ACHN (cell line): ENCODE results near the gene SERPINA12.
"Not testable (repeated sequence)": the region's sequence is repeated elsewhere in the genome, so short reads cannot be mapped to it uniquely, and the experiment has no call there.

ENCODE experiments used
- DNase-seq: peaks from one replicate; pipeline ENCODE4 v3.0.0-alpha.2; 2015
- in situ Hi-C: cut with HindIII; loops from 2 replicates; pipeline ENCODE4 v1.10.0; 2017; ENCODE audit warnings: low sequenced_read_pairs, low pct_ligation_motif_present, low pct_unique_long_range_greater_than_20kb

Gene SERPINA12

DNA sequence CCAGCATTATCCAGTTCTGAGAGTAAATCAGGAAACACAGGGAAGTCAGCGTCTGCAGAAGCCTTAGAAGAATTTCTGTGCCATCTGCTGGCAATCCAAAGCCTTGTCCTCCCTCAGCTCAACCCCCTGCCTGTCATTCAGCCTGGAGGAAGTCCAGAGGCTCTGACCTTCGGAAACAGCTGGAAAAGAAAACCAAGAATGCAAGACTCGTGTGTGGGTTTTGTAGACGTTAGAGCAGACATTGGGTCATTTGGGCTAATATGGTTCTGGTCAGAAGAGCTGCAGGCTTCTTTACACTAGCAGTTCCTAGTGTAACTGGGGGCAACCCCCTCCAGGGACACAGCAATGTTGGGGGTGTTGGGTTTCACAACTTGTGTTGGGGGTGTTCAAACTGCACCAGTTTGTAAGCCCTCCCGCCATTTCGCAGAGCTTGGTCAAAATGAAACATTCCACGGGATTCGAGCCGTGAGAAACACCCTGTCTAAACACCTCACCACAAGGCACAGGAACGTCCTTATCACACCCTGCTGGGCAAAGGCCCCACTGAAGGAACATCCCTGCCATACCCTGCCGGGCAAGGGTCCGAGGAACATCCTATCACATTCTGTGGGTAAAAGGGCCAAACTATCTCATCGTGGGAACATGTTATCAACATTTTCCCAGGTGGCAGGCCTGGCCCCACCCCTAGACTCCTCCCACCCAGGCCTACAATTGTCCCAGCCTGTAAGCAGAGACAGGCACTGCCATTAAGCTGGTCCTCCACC is 30.9 kb upstream of the SERPINA12 start:
- in situ Hi-C loops, result no loop called here
- DNase-seq, result no peak

DNA sequence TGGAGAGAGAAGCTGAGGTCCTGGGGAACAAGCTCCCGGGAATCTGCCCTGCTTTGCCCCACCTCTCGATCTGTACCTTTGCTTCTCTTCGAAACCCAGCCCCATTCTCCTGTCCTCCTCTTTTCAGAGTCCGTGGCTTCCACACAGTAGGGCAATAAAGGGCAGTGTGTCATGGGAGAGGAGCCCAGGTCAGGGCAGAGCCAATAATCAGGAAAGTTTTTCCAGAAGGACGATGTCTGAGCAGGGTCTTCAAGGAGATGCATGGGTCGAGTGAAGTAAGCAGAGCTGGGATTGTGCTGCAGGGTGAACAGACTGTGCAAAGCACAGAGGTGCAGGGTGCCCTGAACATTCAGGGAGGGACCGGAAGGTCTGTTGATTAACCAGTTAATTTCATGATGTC is 29.9 kb upstream of the SERPINA12 start:
- in situ Hi-C loops, result no loop called here
- no peak for DNase-seq

DNA sequence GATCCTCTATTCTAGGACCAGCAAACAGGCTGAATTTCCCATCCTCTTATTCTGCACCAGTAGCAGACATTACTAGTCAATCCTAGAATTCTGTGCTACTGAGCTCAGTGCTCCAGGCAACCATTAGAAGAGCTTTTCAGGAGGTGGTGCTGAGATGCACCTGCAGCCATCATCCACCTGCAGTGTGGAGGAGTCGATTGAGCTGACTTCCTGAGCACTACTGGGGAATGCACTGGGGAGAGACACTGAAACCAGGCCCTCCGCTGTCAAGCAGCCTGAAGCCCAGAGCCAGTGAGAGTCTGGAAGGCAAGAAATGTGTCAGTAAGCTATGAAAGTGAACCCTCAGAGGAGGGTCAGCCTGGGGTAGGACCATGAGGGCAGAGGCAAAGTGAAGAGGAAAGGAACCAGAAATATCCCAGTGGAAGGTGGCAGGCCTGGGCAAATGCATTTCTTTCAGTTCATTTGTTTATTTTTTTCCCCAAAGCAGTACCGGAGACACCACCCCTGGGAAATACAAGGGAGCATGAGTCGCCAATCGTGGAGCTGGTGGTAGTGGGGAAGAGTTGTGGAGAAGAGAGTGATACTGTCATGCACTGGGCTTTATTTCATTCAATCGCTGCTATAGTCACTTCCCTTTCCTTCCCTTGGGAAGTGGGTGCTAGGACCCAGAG is 28.9 kb upstream of the SERPINA12 start:
- no peak for DNase-seq
- in situ Hi-C loops, result no loop called here

DNA sequence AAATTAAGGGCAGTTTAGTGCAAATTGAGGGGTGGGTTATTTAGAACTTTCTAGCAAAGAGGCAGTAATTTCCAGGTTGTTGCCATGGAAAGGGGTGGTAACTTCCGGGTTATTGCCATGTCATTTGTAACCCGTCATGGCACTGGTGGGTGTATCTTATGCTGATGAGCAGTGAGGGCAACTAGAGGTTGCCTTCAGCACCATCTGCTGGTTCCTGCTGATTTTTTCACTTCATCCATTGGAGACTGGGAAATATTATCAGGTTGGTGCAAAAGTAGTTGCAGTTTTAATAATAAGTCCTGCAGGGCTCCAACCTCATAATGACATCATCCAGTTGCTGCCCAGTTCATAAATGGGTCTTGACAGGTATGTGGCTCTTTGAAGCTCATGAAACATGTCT is 27.6 kb upstream of the SERPINA12 start:
- in situ Hi-C loops, result no loop called here
- DNase-seq, result peak; percentile 18

DNA sequence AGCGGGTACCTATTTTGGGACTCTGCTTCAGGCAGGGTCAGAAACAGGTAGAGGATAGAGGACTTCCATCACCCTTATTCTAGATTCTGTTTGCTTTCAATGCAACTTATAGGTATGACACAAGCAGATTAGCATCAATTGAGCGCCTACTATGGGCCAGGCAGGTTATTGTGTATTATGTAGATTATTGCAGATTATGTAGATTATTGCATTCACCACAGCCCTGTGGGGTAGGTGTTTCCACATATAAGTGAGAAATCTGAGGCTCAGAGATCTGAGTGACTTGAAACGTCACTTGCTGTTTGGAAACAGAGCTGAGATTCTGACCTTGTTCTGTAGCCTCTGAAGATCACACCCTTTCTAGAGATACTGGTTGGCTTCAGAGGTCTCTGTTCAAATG is 26.2 kb upstream of the SERPINA12 start:
- in situ Hi-C loops, result no loop called here
- DNase-seq, result no peak

DNA sequence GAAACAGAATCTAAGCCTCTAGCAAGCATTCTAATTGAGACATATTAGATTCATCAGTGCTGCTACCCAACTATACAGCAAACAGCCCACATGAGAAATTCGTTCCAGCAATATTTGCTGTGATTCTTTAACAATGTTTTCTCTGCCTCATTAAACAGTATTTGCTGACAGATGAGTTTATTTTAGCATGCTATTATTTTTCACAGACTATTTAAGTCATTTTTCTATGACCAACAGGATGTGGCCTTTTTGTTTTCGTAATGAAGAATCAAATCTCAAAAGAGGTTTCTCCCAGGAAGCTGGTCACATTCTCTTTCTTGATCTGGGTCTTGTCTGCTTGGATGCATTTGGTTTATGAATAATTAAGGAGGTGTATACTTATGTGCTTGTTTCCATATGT is 23.2 kb upstream of the SERPINA12 start:
- in situ Hi-C loops, result no loop called here
- DNase-seq, result no peak

DNA sequence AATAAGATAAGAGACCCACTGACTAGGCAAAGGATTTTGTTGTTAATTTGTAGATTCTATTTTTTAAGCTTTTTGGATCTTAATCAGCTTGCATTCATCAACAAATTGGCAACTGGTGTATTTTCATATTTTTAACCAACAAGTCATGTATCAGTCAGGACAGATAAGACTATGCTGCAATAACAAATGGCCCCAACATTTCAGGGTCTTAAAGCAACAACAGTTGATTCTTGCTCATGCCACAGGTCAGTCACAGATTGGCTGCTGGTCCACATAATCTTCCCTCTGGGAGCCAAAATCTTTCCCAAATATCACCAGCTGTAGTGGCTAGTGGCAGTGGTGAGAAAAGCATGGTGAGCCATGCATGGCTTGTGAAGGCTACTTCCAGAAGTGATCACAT is 21.9 kb upstream of the SERPINA12 start:
- in situ Hi-C loops, result no loop called here

DNA sequence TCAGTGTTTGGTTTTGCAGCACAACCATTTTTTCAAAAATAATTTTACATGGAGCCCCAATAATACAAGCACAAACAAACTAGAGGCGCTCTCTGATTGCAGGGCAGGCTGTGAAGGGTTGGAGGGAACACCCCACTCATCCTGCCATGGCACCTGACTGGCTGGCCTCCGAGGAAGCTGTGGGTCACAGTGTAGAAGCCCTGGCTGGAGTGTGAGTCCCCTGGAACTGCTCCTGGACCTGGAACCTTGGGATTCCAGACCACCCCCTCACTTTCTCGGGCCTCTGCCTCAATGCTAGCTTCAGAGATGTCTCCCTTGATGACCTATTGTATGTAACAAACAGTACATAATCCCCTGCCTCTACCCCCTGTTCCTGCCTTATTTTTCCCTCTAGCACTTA is 14.8 kb upstream of the SERPINA12 start:
- in situ Hi-C loops, result no loop called here
- no peak for DNase-seq

More for the DNA sequence above, 21.9 kb upstream of the SERPINA12 start:
- no peak for DNase-seq

DNA sequence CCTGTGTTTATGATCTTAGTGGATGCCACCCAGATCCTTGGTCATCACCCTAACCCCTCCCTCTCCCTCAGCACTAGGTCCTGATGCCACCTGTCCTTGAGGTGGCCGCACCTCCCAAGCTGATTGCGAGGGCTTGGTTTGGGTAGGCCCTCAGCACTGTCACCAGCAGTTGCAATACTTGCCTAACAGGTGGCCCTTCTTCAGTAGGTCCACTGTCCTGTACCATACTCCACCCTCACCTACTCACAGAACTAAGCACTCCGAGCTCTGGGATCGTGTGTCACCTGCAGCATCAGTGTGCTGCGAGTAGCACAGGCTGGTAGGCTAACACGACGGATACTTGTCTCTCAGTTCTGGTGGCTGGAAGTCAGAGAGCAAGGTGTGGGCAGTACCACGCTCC is 14.0 kb upstream of the SERPINA12 start:
- in situ Hi-C loops, result no loop called here
- DNase-seq, result no peak

DNA sequence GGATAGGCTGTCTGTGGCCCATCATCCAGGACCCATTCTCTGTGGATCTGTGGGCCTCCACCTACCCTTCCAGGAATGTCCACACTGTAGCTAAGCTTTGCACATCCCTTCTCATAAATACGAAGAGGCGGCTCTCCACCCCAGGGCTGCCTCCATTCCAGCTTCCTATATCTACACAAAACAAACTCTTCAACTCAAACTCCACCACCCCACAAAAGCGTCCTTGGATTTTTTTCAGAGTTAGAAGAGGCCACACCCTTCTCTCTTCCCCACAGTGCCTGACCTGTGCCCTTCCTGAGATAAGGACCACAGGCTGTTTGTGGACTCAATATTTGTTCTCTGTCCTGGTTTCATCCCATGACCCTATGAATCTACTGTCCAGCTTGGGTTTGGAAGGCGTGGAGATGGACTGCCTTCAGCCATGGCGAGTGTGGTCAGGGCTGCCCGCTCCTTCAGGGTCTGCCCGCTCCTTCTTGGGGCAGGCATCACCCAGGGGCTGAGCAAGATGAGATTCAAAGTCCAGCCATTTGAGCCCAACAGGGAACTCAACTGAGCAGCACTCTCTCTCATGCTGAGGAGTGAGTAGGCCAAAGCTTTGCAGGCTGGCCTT is 13.0 kb upstream of the SERPINA12 start:
- no peak for DNase-seq
- in situ Hi-C loops, result no loop called here

DNA sequence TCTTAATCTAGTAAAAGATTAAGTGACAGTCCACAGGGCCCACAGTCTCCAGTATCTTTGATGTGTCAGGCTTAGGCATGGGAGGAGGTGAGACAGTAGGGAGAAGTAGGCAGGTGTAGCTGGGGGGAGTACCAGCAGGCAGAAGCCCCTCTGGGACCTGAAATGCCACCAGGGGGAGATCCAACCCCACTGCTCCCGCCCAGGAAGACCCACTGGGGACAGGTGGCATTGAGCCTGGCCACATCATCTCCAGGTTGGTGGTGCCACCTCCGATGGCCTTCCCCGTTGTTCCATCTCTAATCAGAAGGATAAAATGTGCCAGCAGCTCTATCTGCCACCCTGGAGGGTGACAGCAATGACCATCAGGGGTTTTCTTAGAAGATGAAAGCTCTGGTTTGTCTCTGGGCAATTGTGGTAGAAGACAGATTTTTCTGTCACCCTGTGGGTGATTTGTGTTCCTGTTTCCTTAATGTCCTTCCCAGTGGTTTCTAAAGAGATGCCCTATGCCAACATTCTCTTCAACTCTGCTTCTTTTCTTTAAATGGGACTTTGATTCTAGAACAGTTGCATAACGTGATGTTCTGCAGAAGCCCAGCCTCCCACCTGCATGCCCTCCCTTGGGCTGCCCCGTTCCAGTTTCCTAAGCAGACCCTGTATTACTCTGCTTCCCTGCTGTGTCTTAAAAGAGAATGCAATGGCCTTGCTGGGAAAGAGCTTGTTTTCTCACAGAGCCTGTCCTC is 12.3 kb upstream of the SERPINA12 start:
- no peak for DNase-seq
- in situ Hi-C loops, result no loop called here

DNA sequence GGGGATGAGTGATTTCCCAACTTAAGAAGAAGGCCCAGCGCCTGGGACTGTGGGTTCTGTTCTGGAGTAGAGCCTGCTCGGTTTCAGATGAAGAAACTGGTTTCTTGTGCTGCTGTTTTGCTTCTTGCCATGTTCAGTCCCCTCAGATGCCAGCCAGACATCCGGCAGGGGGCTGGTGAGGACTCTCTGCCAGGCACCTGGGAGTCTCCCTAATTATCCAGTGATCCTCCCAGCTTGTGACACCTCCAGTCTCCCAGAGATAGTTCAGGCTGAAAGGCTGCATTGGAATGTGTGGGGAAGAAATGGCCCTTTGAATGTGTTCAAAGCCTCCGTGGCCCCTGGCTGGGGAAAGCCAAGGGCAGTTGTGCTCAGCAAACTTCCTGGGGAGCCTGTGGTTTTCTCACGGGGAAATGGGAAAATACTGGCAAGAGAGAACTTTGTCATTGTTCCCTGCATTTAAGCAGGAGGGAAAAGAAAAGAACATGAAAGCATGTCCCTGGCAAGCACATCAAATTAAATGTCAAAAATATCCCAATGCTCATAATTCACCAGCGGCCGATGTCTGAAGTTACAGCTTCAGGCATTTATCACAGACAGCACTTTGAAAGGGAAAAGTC is 8.5 kb upstream of the SERPINA12 start:
- DNase-seq, result no peak
- in situ Hi-C loops, result no loop called here

DNA sequence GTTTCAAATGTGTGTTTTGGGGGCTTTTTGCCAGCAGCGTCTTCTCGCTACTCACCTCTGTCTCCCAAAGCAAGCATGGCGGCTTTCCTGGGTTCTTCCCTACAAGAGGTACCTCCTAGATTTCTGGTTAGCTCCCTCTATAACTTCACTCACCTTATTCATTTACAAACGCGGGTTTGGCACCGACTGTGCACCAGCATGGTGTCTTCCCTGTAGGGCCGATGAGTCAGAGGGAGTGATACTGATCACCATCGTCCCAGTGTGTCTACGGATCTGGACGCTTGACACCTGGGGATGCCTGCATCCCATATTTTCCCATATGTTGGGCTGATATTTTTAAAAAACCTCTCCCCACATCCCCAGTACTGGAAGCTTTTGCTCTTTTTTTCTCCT is 8.0 kb upstream of the SERPINA12 start:
- in situ Hi-C loops, result no loop called here

DNA sequence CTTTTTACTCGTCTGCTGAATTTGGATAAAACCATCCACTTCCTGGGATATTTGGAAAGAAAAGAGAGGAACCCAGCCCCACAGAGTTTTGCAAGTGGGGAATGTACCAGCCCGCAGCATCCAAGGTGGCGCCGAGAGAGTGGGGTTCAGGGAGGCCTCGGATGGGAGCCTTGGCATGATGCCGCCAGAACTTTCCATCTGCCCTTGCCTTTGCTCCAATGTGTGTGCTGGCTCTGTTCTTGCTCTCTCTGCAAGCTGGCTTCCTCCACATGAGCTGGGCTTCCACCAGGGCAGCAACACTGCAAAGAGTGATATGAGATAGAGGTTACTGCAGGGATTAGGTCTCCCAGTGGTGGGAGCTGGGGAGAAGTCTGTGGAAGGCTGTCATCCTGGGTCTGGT is 6.6 kb upstream of the SERPINA12 start:
- no peak for DNase-seq
- in situ Hi-C loops, result no loop called here

More for the DNA sequence above, 8.0 kb upstream of the SERPINA12 start:
- DNase-seq, result no peak

DNA sequence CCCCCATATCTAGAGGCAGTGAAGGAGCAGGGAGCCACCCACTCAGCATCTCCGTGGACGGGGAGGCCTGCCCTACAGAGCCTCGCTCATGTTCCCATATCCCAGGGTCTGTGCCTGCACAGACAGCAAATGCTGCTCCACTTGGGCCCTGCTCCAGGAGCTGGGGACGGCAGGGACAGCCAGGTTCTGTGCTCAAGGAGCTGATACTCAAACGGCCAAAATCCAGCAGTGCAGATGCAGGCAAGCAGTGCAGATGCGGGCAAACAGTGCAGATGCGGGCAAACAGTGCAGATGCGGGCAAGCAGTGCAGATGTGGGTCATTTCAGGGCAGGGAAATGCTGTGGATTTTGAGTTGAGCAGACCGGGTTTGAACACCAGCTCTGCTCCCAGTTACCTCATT is 6.2 kb upstream of the SERPINA12 start:
- no peak for DNase-seq
- in situ Hi-C loops, result no loop called here

DNA sequence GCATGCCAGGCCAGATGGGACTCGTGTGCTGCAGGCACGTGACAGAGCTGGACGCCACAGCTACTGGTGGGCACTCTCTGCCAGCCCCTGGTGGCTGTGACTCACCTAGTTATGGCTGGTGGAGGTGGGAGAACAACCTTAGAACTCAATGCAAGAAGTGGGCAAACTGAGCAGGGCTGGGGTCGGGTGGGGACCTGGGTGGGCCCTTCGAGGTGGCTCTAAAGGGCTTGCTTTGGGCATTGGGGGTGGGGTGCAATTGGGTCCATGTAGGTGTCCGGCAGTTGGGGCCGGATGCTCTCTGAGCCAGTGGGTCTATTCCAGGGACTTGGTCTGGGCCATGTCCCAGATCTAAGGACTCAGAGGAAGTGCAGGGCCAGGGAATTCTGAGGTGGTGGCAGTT is 5.1 kb upstream of the SERPINA12 start:
- DNase-seq, result no peak
- in situ Hi-C loops, result no loop called here

DNA sequence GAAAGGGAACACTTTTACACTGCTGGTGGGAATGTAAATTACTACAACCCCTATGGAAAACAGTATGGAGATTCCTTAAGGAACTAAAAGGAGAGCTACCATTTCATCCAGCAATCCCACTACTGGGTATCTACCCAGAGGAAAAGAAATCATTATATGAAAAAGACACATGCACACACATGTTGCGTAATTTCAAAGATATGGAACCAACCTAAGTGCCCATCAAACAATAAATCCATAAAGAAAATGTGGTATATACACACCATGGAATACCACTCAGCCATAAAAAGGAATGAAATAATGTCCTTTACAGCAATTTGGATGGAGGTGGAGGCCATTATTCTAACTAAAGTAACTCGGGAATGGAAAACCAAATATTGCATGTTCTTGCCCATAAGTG is 1.2 kb upstream of the SERPINA12 start:
- DNase-seq, in situ Hi-C loops: not testable (repeated sequence)

DNA sequence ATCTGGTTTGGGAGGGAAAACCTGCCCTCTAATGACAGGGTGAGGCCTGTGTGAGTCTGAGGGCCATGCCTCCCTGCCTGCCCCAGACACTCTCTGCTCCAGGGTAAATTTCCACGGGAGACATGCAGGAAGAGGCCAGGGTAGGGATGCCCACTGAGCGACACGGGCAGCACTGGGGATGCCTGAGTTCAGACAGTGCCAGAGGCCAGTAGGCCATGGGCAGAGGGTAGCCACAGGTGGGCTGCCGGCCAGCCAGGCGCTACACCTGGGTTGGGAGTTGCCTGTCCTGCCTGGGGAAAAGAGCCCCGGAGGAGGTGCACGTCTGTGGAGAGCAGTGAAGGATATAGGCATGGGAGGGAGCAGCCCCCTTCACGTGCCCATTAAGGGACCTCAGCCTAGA is 3.6 kb downstream of the SERPINA12 start:
- no peak for DNase-seq
- in situ Hi-C loops, result no loop called here

DNA sequence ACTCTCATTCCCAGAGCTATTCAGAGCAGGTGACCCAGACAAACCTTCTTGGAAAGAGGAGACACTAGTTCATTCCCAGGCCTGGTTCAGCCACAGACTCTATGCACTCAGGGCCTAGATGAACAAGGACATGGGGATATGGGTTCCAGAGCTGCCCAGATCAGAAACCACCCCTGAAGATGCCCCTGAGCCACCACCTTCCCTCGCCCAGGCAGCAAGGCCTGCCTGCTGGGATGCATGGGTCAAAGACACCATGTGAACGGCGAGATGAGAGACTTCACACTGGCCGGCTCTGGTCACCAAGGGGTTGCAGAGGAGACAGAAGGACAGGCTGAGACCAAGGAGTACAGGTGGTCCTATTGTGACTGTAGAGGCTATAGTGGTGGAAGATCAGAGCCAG is 4.1 kb downstream of the SERPINA12 start:
- no peak for DNase-seq
- in situ Hi-C loops, result no loop called here
